GM12878 (cell line): Measurements from ENCODE around the gene ADARB1. TPM values are rescaled to one million over a fixed set of nuclear protein-coding genes. Genes with fewer than 3 reads are reported as not detected.

Experiments used
- ATAC-seq: fragments of 200-7000 bp; cut with Tn5 transposase; 3 replicates; pipeline ENCODE4 v1.9.1; 2020; ENCODE audit warnings: mild to moderate bottlenecking, moderate library complexity
- BruUV-seq: library from RNA; stranded (reverse); fragments of 400-500 nt; replicated peaks from 2 replicates; lab custom pipeline; 2021; lab: Mats Ljungman, UMichigan
- CTCF ChIA-PET: fragments of 300-600 bp; sonication (Branson Sonifier 250); formaldehyde crosslinking; extraction: SDS; loops from one replicate; lab custom pipeline; 2021; ENCODE audit warnings: inconsistent platforms; lab: Yijun Ruan, JAX
- POLR2A ChIA-PET: fragments of 350-600 bp; formaldehyde crosslinking; extraction: SDS; loops from one replicate; lab custom pipeline; 2021; ENCODE audit warnings: inconsistent platforms; lab: Charles Lee
- RAD21 ChIA-PET: fragments of 300-600 bp; sonication (Branson Sonifier 250); formaldehyde crosslinking; loops from one replicate; lab custom pipeline; 2023; ENCODE audit warnings: antibody characterized with exemption; ENCODE audit not compliant: unreplicated experiment; lab: Charles Lee
- SMC1A ChIA-PET: fragments of 300-600 bp; sonication (Branson Sonifier 250); formaldehyde crosslinking; loops from one replicate; lab custom pipeline; 2023; ENCODE audit not compliant: unreplicated experiment, uncharacterized antibody; lab: Charles Lee
- DNase-seq: peaks from one replicate; pipeline ENCODE4 v3.0.0-alpha.2; 2011; ENCODE audit warnings: low read depth, low spot score
- FAIRE-seq: peaks from 3 replicates; lab custom pipeline; 2011; peaks lifted over from hg19 to GRCh38; lab: Jason Lieb, UNC
- H2AFZ ChIP-seq: 2 replicates; pipeline ENCODE4 v1.6.0; 2011; ENCODE audit warnings: low read depth, low read length, control low read depth; ENCODE audit not compliant: control insufficient read depth
- H3K27ac ChIP-seq: 2 replicates; pipeline ENCODE4 v1.5.1; 2011; ENCODE audit warnings: control low read depth; ENCODE audit not compliant: control insufficient read depth, insufficient read depth
- H3K27me3 ChIP-seq, 2 experiments: replicated peaks in 1 of 2; 2 replicates each; pipeline versions ENCODE4 v1.6.0 to v1.6.1; 2011; ENCODE audit warnings: low read length in 1 of 2; ENCODE audit not compliant: control insufficient read depth in 2 of 2, insufficient read depth in 2 of 2
- H3K36me3 ChIP-seq, 2 experiments: 2 replicates each; pipeline ENCODE4 v1.5.1; 2011; ENCODE audit warnings: low read length in 1 of 2; ENCODE audit not compliant: control insufficient read depth in 2 of 2, insufficient read depth in 2 of 2
- H3K4me1 ChIP-seq: 2 replicates; pipeline ENCODE4 v1.6.1; 2011; ENCODE audit warnings: mild to moderate bottlenecking, low read length, moderate library complexity, mixed read lengths; ENCODE audit not compliant: control insufficient read depth, insufficient read depth
- H3K4me2 ChIP-seq: 2 replicates; pipeline ENCODE4 v1.6.0; 2011; ENCODE audit warnings: control low read depth; ENCODE audit not compliant: control insufficient read depth, insufficient read depth
- H3K4me3 ChIP-seq: fragments of 200-600 bp; sonication (generic); 2 replicates; pipeline ENCODE4 v1.5.1; 2016
- H3K79me2 ChIP-seq: 2 replicates; pipeline ENCODE4 v1.6.0; 2011; ENCODE audit warnings: low read length; ENCODE audit not compliant: control insufficient read depth, insufficient read depth
- H3K9ac ChIP-seq: 2 replicates; pipeline ENCODE4 v1.8.0; 2011; ENCODE audit warnings: low read length, control low read depth, mixed read lengths; ENCODE audit not compliant: control insufficient read depth, insufficient read depth
- H3K9me3 ChIP-seq: replicated peaks from 3 replicates; pipeline ENCODE4 v1.5.1; 2011; ENCODE audit warnings: mild to moderate bottlenecking, low read length; ENCODE audit not compliant: control insufficient read depth, insufficient read depth
- H4K20me1 ChIP-seq: 2 replicates; pipeline ENCODE4 v1.6.0; 2011; ENCODE audit not compliant: control insufficient read depth, insufficient read depth
- CBX5 ChIP-seq: sonication (generic); IDR thresholded peaks from 2 replicates; pipeline ENCODE4 v1.6.1; 2016; ENCODE audit warnings: low read depth, moderate library complexity, mild to moderate bottlenecking, inconsistent platforms
- CEBPB ChIP-seq, 2 experiments: fragments of 150-350 bp in 1 of 2; IDR thresholded peaks; 2 replicates each; pipeline ENCODE4 v1.6.1; 2012 to 2014; ENCODE audit warnings: low read depth in 2 of 2, low read length in 2 of 2, borderline replicate concordance in 1 of 2, inconsistent platforms in 1 of 2
- CUX1 ChIP-seq: IDR thresholded peaks from 2 replicates; pipeline ENCODE4 v1.6.1; 2012; ENCODE audit warnings: improper control_type of control experiment, low read depth, low read length; ENCODE audit not compliant: insufficient replicate concordance
- ELK1 ChIP-seq: IDR thresholded peaks from 2 replicates; pipeline ENCODE4 v1.6.1; 2012; ENCODE audit warnings: low read depth, low read length, improper control_type of control experiment
- IRF4 ChIP-seq: IDR thresholded peaks from 2 replicates; pipeline ENCODE4 v1.6.1; 2011; ENCODE audit warnings: low read depth, low read length
- MTA2 ChIP-seq: fragments of 450-650 bp; IDR thresholded peaks from 2 replicates; pipeline ENCODE4 v1.6.1; 2016; ENCODE audit warnings: low read depth, mild to moderate bottlenecking, moderate library complexity
- NR2C2 ChIP-seq: IDR thresholded peaks from 2 replicates; pipeline ENCODE4 v1.6.1; 2011; ENCODE audit warnings: borderline replicate concordance, low read depth; ENCODE audit not compliant: control insufficient read depth, insufficient read length
- PKNOX1 ChIP-seq: fragments of 450-650 bp; IDR thresholded peaks from 2 replicates; pipeline ENCODE4 v1.6.1; 2016; ENCODE audit warnings: mild to moderate bottlenecking
- RFX5 ChIP-seq: IDR thresholded peaks from 2 replicates; pipeline ENCODE4 v1.6.1; 2011; ENCODE audit warnings: low read depth, low read length, improper control_type of control experiment
- WGBS: methylation state at CpG from one replicate; pipeline ENCODE4 v1.1.6; 2016; ENCODE audit warnings: low lambda C conversion rate; ENCODE audit not compliant: insufficient replicate concordance, insufficient coverage; ENCODE audit errors: missing lambda C conversion rate; 5-methylcytosine and 5-hydroxymethylcytosine counted together
- in situ Hi-C: fragments of 300-500 bp; cut with MboI; formaldehyde crosslinking; loops from 9 replicates; pipeline ENCODE4 v1.14.3; 2018; ENCODE audit warnings: mixed read lengths
- intact Hi-C: fragments of 100-400 bp; cut with micrococcal nuclease; formaldehyde crosslinking; loops from one replicate; pipeline ENCODE4 v1.14.2; 2022; ENCODE audit not compliant: unreplicated experiment
- polyA plus RNA-seq, 11 experiments: library from polyadenylated mRNA; depleted of rRNA in 4 of 11; unstranded in 6 of 11; stranded (reverse) in 5 of 11; fragments of >200 nt; fragmentation: Nextera tagmentation in 4 of 11; fragmentation: Illumina TruSeq in 1 of 11; extraction: Ambion mirVana in 4 of 11; extraction: Trizol in 1 of 11; gene quantifications; 1 replicate in 1 of 11; 2 replicates in 10 of 11; pipeline versions ENCODE4 v1.2.1 to v1.2.3, GENCODE V29; 2011 to 2016; ENCODE audit warnings: inconsistent platforms in 2 of 11, missing spikeins in 2 of 11, low read depth in 1 of 11
- total RNA-seq, 4 experiments: library from RNA; depleted of rRNA in 3 of 4; stranded (reverse); fragments of >200 nt in 3 of 4; fragmentation: Illumina TruSeq in 1 of 4; extraction: Trizol in 1 of 4; gene quantifications; 2 replicates each; pipeline versions ENCODE4 v1.2.1 to v1.2.3, GENCODE V29; 2013 to 2021

The ADARB1 gene
- total and polyA plus RNA-seq, 10 of the 15 experiments (the other 5 are each of a cell fraction or from before 2014, with no cell fraction given), result 5.7 to 61.7 (median 25.3) TPM

- 49% methylated on average over 7 of the region's 8 CpGs for WGBS
- FAIRE-seq (no peak), ATAC-seq (no peak), DNase-seq (no peak)
- Histone ChIP-seq H4K20me1 (no peaks in the 10 kb centered on the region), H3K27me3 (no peaks in the 10 kb centered on the region; a peak in 1 of 4 replicates), H3K9ac (no peak overlapping the region), H3K4me3 (no peak overlapping the region), H3K4me2 (no peak overlapping the region), H3K9me3 (no peaks in the 10 kb centered on the region), H3K4me1 (no peaks in the 10 kb centered on the region; the same call in 1 of the 2 replicates), H2AFZ (no peak overlapping the region), H3K27ac (no peak overlapping the region), H3K79me2 (no peaks in the 10 kb centered on the region), H3K36me3 (no peaks in the 10 kb centered on the region)
- in situ Hi-C loops (no loop called here), intact Hi-C loops (no loop called here)
- ChIA-PET CTCF (interaction anchor here (0.6 to 1.3 kb wide), 3 partner anchors 64 to 509 kb away, joined by 3 to 4 read pairs (median 4); no protein-coding TSS in a partner anchor), POLR2A (interaction anchor here (1.1 kb wide), 1 partner anchor 217 kb away, joined by 3 read pairs; no protein-coding TSS in a partner anchor), RAD21 (interaction anchor here (0.9 to 1.4 kb wide), 2 partner anchors 35 to 73 kb away, joined by 3 read pairs; no protein-coding TSS in a partner anchor), SMC1A (interaction anchor here (1.0 kb wide), 1 partner anchor 151 kb away, joined by 3 read pairs; no protein-coding TSS in a partner anchor)
- no TSS peak for BruUV-seq
- no peak for TF ChIP-seq CEBPB (IDR thresholded peaks at IDR 0.05; ENCODE audit: borderline replicate concordance in 1 of 2, low read depth in 2 of 2, low read length in 2 of 2)
- no peak for TF ChIP-seq MTA2
- no peak for TF ChIP-seq CBX5
- TF ChIP-seq IRF4, result no peak
- no peak for TF ChIP-seq CUX1
- TF ChIP-seq ELK1, result no peak
- no peak for TF ChIP-seq PKNOX1
- TF ChIP-seq RFX5, result no peak
- no peak for TF ChIP-seq NR2C2
Observed at GRCh38 chr21:45064091-45064490, 10.3 kb upstream of the ADARB1 start.
